GM21515 (cell line): ENCODE results near the gene ADAMTS15.

Experiments used
- ATAC-seq: cut with Tn5 transposase; IDR thresholded peaks from one replicate; pipeline ENCODE4 v1.9.1; 2021; ENCODE audit not compliant: unreplicated experiment

The ADAMTS15 gene

DNA sequence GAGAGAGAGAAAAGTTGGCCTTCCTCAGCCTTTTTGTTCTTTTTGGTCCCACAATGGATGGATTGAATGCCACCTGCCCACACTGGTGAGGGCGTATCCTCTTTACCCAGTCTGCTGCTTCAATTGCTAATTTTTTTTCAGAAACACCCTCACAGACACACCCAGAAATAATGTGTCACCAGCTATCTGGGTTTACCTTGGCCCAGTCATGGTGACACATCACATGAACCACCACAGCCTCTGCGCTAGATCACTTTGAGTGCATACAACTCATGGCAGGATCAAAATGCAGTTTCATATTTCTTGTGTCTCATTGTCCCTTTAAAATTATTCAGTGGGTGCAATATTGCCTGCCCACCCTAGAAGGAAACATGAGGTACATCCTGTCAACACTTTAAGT lies 63.3 kb downstream of the ADAMTS15 start:
- ATAC-seq, result no peak

DNA sequence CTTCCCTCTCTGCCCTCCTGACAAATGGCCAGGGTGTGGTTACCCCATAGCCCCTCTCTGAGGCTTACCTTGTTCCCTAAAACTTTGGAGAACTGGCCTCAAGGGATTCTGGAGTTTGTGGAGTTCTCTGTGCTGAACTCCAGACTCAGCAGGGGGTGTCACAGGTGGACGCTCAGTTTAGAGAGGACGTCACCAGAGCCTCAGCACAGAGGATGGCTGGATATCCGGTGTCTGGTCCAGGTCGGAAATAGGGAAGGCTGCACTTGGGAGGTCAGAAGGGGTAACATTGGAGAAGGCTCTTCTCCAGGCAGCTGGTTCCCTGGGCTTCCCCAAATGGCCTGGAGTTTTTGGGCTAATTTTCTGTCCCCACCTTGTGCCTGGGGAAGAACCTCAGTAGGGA lies 64.2 kb downstream of the ADAMTS15 start:
- no peak for ATAC-seq

DNA sequence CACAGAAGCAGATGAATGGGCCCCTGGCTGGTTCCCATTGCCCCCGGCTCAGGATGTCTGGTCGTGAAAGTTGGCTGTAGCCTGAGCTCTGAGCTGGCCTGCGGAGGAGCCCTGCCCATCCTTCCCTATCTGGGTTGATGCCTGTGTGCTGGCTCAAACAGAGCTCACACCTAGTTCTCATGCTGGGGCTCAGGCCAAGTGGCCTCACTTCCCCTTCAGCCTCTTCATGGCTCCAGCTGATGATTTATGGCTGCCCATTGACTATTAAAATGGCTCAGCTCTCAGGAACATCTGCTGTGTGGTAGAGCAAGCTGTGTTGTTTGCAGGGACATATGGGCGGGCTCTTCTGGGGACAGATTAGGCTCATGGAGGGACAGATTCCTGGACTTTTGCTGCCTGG lies 64.7 kb downstream of the ADAMTS15 start:
- no peak for ATAC-seq

DNA sequence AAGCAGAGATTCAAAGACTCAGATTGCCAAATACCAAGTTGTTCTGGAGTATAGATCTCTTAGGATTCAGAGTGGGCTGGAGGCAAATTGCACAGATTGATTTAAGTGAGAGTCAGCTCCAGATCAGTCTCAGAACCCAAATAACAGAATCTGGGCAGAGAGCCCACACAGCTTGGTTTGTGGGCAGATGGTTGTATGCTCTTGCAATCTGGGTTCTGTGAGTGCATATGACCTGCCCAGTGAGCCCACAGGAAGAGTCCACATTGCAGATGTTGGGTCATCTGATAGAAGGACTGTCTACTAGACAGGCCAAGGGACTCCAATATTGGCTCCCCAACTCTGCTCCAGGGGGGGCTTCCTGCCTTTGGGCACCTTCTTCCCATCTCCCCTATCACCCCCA lies 65.9 kb downstream of the ADAMTS15 start:
- no peak for ATAC-seq

DNA sequence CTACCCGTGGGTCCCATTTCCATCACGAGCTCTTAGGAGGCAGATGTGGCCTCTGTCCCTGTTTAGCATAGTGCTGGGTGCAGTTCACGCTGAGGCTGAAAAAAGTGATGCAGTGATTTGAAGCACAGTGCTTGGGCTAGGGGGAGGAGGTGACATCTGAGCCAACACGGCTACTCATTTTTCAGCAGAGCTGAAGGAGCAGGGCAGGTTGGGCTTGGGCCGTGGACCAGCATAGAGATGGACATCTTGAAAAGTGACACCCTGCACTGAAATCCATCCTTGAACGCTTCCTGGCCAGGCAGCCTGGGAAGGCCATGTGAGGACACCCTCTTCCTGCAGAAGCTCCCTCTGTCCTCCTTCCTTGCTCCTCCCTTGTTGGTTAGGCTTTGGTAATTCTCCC lies 66.4 kb downstream of the ADAMTS15 start:
- no peak for ATAC-seq

DNA sequence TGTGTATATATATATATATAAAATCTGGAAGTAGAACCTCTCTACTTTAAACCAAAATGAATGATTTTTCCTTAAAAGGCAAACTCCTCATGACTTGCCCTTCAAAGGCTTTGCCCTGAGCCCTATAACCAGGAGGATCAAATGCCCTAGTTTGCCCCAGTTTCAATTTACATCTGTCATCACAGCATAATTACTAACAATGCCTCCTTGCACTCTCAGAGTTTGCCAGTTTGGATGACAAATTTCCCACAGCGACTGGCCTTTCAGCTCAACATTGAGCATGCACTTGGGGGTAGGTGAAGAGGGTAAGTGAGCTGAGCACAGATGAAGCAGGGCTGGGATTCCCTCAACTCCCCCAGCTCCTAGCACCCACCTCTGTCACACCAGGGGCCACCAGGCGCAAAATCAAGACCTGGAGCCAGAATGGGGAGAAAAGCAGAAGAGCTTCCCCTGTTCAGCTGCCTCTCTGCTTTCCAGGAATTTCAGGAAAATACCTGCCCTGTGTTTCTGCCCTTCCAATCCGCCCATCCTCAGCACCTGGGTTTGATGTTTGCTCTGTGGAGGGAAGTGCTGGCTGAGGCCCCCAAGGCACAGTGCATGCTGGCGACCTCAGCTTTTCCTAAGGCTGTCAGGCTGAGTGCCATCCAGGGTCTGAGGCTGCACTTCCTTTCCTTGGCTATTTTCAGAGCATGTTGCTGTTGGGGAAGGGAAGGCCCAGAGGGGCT lies 67.5 kb downstream of the ADAMTS15 start:
- no peak for ATAC-seq

DNA sequence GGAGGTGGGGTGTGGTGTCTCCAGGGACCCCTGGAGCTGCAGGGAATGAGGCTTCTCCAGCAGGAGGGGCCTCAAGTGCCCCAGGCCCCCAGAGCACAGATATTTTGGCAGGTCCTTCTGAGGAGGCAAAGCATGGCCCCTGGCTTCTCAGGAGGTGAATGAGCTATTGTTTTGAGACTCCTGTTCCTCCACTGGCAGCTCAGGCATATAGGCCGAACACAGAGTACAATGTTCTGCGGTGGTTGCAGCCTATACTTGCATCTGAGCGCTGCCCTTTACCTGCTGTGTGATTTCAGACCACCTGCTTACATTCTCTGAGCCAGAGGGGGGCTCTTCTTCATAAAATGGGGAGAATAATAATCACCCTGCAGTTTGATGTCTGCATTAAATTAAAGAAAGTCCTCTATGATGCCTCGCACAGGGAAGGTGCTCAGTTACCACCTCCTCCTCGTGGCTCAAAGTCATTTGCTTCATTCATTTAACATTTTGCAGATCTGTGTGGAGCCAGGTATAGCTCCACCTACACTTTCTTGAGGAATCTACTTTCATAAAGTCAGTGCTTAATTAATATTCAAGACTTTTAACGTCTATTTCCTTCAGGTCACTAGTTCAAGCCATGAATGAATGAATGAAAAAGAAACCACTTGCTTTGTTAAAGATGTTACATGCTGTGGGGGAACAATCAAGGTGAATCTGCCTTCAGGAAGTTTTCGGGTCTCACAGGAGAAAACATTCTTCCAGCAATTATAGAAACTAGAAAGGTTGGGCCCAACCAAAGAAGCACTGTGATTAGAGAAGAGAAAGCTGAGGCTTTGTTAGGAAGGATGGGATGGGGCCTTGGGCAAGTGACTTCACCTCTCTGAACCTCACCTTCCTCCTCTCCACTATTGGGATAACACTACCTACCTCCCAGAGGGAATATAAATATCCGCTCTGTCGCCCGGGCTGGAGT lies 68.4 kb downstream of the ADAMTS15 start:
- no peak for ATAC-seq

DNA sequence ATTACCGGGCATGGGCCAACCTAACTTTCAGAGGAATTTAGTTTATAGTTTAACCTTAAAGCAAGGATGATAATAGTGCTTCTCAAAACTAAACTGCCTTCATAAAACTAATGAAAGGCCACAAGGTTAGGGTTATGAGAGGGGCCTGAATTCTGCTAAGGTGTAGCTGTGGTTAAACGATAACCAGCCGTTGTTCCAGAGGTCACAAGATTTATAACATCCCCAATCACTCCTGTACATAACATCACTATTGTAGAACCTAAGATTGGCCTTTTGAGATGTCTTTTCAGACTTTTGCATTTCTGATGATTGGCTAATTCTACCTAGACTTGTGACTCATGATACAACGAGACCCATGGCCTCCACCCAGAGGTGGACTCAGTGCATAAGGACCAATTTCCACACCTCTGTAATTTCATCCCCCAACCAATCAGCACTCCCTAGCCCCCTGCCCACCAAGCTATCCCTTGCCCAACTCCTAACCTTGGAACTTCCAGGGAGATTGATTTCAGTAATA lies 69.8 kb downstream of the ADAMTS15 start:
- no peak for ATAC-seq

DNA sequence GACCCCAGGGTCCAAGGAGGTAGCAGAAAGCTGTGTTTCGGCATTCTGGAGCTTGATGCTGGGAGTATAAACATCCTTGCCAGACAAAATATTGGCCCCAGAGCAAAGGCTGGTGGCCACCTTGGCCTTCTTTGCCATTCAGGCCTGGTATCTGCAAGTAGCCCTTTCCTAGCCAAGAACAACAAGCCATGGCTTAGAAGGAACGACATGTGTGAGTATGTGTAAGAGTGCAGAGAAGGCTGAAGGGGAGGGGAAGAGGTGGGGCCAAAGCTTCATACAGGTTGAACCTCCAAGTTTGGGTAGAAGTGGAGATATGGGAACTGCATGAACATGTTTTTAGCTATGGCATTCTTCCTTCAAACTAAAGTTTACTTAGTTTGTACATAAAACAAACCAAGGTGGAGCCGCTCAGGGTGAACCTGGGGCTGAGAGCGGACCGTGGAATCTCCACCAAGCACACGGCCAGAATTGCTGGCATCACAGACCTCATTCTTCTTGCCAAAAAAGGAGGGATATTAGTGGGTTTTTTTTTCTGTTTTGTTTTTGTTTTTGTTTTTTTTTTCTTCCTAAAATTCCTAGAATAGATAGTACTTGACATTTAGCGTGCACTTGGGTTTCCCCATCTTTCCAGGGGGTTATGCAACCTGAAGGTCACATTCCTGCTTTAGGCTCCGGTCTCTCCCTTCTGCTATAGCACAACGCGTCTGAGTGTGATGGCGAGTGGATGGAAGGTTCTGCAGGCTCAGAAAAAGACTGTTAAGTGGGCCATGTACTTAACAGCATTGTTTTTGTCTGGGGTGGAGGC lies 70.9 kb downstream of the ADAMTS15 start:
- ATAC-seq, result no peak

DNA sequence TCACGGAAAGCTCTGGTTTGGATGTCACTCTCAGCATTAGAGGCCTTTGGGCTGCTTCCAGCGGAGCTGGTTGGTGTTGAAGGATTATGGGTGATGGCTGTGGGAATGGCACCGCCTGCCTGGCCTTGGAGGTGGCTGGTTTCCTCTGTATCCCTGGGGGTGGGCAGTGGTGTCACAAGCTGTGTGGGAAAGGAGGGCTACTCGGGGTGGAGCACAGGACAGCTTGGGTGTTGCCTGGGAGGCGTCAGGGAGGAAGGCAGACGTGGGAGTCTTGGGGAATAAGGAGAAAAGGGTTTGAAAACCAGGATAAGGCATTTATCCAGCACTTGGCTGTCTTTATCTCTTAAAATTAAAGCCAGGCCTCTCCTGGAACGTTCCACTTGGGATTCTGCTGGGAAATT lies 71.8 kb downstream of the ADAMTS15 start:
- no peak for ATAC-seq

DNA sequence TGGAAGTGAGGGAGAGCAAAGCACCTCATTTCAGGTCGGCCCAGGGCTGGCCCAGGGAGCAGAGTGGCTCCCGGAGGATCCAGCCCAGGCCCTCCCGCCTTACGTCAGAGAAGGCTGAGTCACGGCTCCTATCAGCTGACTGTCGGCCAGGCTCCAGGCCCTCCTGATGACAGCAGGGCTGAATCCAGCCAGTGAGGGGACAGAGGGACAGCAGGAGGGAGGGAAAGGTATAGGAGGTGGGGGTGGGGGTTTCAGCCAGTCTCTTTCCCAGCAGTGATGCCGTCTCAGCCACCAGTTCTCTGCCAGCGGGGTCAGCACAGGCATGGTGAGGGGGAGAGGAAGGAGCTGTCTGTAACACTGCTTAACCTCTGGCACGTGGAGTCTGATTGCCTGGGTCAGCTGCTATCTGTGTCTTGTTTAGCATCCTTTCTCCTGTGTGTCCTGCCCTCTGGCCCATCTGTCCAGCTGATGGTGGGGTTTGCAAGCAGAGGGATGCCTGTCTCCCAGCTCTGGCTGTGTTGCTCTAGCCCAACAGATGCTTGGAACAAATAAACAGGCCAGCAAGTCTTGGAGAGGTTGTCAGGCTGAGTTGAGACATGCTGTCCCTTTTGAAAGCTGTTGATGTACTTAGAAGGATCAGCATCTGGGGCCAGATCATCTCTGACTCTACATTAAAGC lies 74.0 kb downstream of the ADAMTS15 start:
- ATAC-seq, result no peak

DNA sequence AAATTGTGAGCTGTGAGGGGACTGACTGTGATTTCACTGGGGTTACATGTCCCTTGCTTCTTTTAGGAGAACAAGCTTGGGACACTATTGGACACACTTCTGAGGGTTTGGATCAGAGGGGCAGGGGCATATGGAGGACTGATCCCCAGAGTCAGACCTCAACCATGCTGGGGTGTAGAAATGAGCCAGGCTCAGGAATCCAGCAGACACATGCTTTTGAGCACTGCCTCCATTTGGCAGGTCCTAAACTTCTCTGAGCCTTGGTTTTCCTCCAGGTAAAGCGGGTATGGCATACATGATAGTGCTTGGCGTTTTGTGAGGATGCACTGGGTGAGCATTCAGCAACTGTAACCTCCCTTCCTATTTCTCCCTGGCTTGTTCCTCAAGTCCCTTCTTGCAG lies 74.7 kb downstream of the ADAMTS15 start:
- no peak for ATAC-seq

DNA sequence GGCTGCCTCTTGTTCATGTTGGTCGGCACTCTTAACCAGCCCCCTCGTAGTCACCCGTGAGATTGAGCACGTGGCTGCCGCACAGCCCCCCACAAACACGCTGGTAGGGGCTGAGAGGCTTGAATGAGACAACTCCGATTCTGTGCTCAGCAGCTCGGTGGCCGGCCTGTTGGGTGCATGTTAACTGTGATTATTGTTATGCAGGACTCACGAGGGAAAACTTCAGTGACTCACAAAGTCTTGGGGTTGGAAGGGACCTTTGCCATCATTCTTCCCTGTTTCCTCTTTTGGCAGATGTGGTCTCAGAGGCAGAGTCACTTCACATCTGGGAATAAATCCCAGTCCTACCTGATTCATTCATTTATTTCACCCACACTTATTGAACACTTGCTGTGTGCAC lies 75.2 kb downstream of the ADAMTS15 start:
- ATAC-seq, result no peak

DNA sequence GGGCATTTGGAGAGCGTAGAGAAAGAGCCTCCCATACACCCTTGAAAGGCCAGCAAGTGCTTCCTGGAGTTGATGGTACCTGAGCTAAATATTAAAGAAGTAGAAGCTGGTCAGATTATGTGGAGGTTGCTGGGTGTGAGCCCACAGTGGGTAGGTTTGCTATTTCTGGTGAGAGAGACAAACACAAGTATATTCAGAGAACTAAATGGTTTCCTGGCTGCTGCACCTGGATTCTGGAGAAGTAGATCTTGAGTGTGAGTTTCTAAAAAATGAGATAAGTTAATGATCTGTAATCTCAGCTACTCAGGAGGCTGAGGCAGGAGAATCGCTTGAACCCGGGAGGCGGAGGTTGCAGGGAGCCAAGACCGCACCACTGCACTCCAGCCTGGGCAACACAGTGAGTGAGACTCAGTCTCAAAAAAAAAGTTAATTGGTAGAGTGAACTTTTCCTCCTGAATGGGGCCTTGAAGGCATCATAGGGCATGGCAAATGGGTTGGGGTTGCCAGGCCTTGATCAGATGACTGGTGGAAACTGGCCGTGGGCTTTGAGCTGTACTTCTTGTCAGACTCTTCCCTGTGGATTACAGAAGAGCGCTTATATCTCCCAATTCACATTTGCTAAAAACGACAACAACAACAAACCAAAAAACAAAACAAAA lies 75.8 kb downstream of the ADAMTS15 start:
- ATAC-seq, result no peak

DNA sequence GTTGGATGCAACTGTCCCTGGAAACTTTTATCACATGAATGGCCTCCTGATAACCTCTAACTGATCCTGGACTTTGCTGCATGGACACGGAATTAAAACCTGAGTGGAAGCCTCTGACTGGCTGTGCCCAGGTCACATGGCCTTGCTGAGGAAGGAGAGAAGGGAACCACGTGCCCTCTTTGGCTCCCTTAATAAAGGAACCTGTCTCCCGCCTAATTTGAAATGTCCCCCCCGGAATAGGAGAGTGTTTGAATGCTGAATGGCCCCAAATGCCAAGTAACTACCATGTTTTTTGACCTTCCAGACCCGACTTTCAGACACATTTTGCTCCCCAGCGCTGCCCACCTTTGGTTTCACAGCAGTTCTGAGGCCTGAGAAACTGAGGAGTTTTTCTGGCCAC lies 76.9 kb downstream of the ADAMTS15 start:
- no peak for ATAC-seq
